AG04449 (cell line): Measurements from ENCODE around the gene GJD4.

Source experiments
- CTCF ChIA-PET: fragments of 350-600 bp; formaldehyde crosslinking; extraction: SDS; loops from one replicate; lab custom pipeline; 2021; ENCODE audit warnings: antibody characterized with exemption; lab: Yijun Ruan, JAX
- POLR2A ChIA-PET: fragments of 400-600, 350-600 bp; formaldehyde crosslinking; extraction: SDS; loops from one replicate; lab custom pipeline; 2020; ENCODE audit warnings: antibody characterized with exemption, inconsistent platforms; lab: Yijun Ruan, JAX
- DNase-seq: peaks from one replicate; pipeline ENCODE4 v3.0.0-alpha.2; 2010; ENCODE audit warnings: low read depth, low spot score
- H3K4me3 ChIP-seq: 2 replicates; pipeline ENCODE4 v1.5.1; 2011; ENCODE audit warnings: low read depth, mild to moderate bottlenecking, control low read depth, low read length
- CTCF ChIP-seq: IDR thresholded peaks from one replicate; pipeline ENCODE4 v1.5.1; 2011; ENCODE audit warnings: mild to moderate bottlenecking, moderate library complexity, low read length, control low read depth, inconsistent platforms; ENCODE audit not compliant: insufficient read depth; ENCODE audit errors: missing control alignments

Gene GJD4

GRCh38 chr10:35585903-35586535, 19.1 kb upstream of the GJD4 start:
- POLR2A ChIA-PET = no interaction called here
- no peak for DNase-seq
- CTCF ChIA-PET = interaction anchor here (1.0 to 1.5 kb wide), 2 partner anchors 10 to 12 kb away, joined by 3 to 5 read pairs; no protein-coding TSS in a partner anchor
- H3K4me3 ChIP-seq = no peak overlapping the region
- TF ChIP-seq CTCF = no peak

DNA sequence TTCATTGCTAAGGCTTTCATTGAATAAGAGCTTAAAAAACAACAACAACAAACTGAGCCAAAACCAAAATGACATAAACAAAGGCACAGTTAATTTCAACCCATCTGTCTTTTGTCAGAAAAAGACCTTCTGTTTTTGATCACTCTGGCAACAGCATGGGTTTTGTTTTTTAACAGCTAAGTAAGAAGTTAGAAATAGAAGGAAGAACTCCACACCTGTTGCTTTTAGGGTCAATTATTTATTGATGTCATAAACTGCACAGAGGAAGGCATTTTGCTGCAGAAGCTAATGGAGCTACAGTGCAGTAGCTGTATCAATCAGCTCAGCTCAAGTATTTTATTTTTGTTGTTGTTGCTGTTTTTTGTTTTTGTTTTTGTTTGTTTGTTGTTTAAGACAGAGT, 16.3 kb upstream of the GJD4 start:
- TF ChIP-seq CTCF = no peak
- no peak for DNase-seq
- CTCF ChIA-PET = interaction anchor here (0.8 to 1.5 kb wide), 6 partner anchors 9 to 44 kb away, joined by 3 to 7 read pairs (median 4); no protein-coding TSS in a partner anchor

DNA sequence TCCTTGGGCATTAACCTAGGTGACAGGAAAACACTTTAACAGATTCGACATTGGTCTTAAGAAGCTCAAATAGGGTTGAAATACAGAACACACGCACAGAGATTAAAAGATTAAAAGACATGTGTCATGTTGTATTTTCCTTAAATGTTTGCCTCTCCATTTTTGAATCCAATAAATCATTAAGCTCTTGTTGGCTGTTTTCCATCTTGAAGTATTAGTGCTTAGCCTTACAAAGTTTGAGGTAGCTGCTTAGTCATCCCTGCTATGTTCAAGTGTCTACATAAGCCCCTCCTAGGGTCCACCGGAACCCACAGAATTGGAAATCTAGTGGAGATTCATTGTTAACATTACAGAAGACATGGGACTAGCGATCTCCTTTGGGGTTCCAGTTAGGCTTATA, 12.7 kb upstream of the GJD4 start:
- H3K4me3 ChIP-seq = no peak overlapping the region
- ChIA-PET CTCF (interaction anchor here (0.9 to 3.9 kb wide), 4 partner anchors 14 to 356 kb away, joined by 3 to 16 read pairs (median 4); no protein-coding TSS in a partner anchor), POLR2A (no interaction called here)
- no peak for TF ChIP-seq CTCF
- DNase-seq = no peak

More for the DNA sequence above, 16.3 kb upstream of the GJD4 start:
- no peak overlapping the region for H3K4me3 ChIP-seq
- POLR2A ChIA-PET = interaction anchor here (0.8 kb wide), 1 partner anchor 23 kb away, joined by 3 read pairs; no protein-coding TSS in a partner anchor

GRCh38 chr10:35594115-35595079, 10.7 kb upstream of the GJD4 start:
- DNase-seq = no peak
- ChIA-PET CTCF (interaction anchor here (1.5 to 3.9 kb wide), 3 partner anchors 15 to 1285 kb away, joined by 3 to 16 read pairs (median 4); no protein-coding TSS in a partner anchor), POLR2A (no interaction called here)
- H3K4me3 ChIP-seq = no peak overlapping the region
- no peak for TF ChIP-seq CTCF

DNA sequence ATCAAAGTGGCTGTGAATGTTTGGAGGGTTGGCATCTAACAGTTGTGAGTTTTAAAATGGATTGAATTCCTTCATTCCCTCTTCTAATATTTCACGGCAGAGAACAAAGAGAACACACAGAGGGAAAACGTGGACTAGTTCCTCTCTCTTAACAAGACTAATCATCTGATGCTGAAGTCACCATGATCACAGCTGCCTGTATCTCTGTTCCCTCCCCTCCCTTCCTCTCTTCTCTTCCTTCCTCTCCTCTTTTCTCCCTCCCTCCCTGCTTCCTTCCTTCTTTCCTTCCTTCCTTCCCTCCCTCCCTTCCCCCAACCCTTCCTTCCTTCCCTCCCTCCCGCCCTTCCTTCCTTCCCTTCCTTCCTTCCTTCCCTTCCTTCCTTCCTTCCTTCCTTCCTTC, 10.0 kb upstream of the GJD4 start:
- H3K4me3 ChIP-seq = no peak overlapping the region
- no peak for TF ChIP-seq CTCF
- ChIA-PET POLR2A (no interaction called here), CTCF (interaction anchor here (1.5 to 3.9 kb wide), 2 partner anchors 16 to 33 kb away, joined by 4 to 16 read pairs; no protein-coding TSS in a partner anchor)
- DNase-seq = no peak
